B cell (primary cell): ENCODE measurements around the gene ANK2. TPM values are rescaled to one million over a fixed set of nuclear protein-coding genes. Genes with fewer than 3 reads are reported as not detected.

Experiments used
- ATAC-seq: fragments of 200-7000 bp; cut with Tn5 transposase; one replicate; pipeline ENCODE4 v1.10.0; 2021; ENCODE audit warnings: low read depth, mild to moderate bottlenecking, moderate number of reproducible peaks, moderate library complexity
- CTCF ChIA-PET: fragments of 350-600 bp; sonication (Branson Sonifier 250); formaldehyde crosslinking; loops from one replicate; lab custom pipeline; 2021; ENCODE audit warnings: antibody characterized with exemption, inconsistent platforms; lab: Charles Lee
- POLR2A ChIA-PET: fragments of 350-600 bp; sonication (Branson Sonifier 250); formaldehyde crosslinking; loops from one replicate; lab custom pipeline; 2021; ENCODE audit warnings: antibody characterized with exemption; lab: Charles Lee
- DNase-seq: peaks from one replicate; pipeline ENCODE4 v3.0.0; 2013
- H2AFZ ChIP-seq: 2 replicates; pipeline ENCODE4 v1.6.1; 2012; ENCODE audit warnings: mild to moderate bottlenecking, low read depth, low read length; ENCODE audit not compliant: insufficient read depth, poor library complexity, severe bottlenecking
- H3K27ac ChIP-seq, 2 donors: 1 replicate in 1 of 2; 2 replicates in 1 of 2; pipeline ENCODE4 v1.5.1; 2012 to 2013; ENCODE audit warnings: low read length in 2 of 2, mild to moderate bottlenecking in 2 of 2, moderate library complexity in 1 of 2
- H3K27me3 ChIP-seq, 4 experiments: fragments of 200-600 bp in 1 of 4; sonication (generic) in 1 of 4; replicated peaks in 1 of 4; 1 replicate in 2 of 4; 2 replicates in 2 of 4; pipeline versions ENCODE4 v1.6.1 to v1.7.0; 2013 to 2016; ENCODE audit warnings: low read length in 3 of 4, mild to moderate bottlenecking in 2 of 4, mixed read lengths in 1 of 4, moderate library complexity in 1 of 4; ENCODE audit not compliant: insufficient read depth in 4 of 4, control insufficient read depth in 3 of 4; ENCODE audit errors: control extremely low read depth in 1 of 4
- H3K36me3 ChIP-seq, 2 experiments: replicated peaks in 1 of 2; 1 replicate in 1 of 2; 2 replicates in 1 of 2; pipeline versions ENCODE4 v1.6.1 to v1.7.1; 2013; ENCODE audit warnings: low read length in 1 of 2; ENCODE audit not compliant: insufficient read depth in 2 of 2, control insufficient read depth in 1 of 2; ENCODE audit errors: control extremely low read depth in 1 of 2, extremely low read depth in 1 of 2
- H3K4me1 ChIP-seq, 2 donors: fragments of 200-600 bp in 1 of 2; sonication (generic) in 1 of 2; 1 replicate in 1 of 2; 2 replicates in 1 of 2; pipeline versions ENCODE4 v1.5.1 to v1.6.1; 2013 to 2017; ENCODE audit warnings: low read length in 2 of 2; ENCODE audit not compliant: control insufficient read depth in 2 of 2, insufficient read depth in 2 of 2
- H3K4me2 ChIP-seq: replicated peaks from 2 replicates; pipeline ENCODE3; 2012; ENCODE audit warnings: mild to moderate bottlenecking, low read depth, low read length; ENCODE audit not compliant: poor library complexity, severe bottlenecking
- H3K4me3 ChIP-seq, 5 experiments: fragments of 200-600 bp in 1 of 5; sonication (generic) in 1 of 5; 1 replicate in 3 of 5; 2 replicates in 2 of 5; pipeline versions ENCODE4 v1.5.1 to v1.7.0; 2011 to 2016; ENCODE audit warnings: low read length in 4 of 5, mild to moderate bottlenecking in 4 of 5, low read depth in 2 of 5, control low read depth in 1 of 5, moderate library complexity in 1 of 5; ENCODE audit not compliant: insufficient read depth in 1 of 5; ENCODE audit errors: control extremely low read depth in 1 of 5, extremely low read depth in 1 of 5
- H3K79me2 ChIP-seq: fragments of 200-600 bp; sonication (generic); one replicate; pipeline ENCODE4 v1.6.0; 2016; ENCODE audit warnings: low read length; ENCODE audit not compliant: control insufficient read depth, insufficient read depth
- H3K9ac ChIP-seq: fragments of 200-600 bp; sonication (generic); 2 replicates; pipeline ENCODE4 v1.6.1; 2017; ENCODE audit warnings: mild to moderate bottlenecking, low read length, moderate library complexity
- H3K9me3 ChIP-seq, 3 donors: one replicate each; pipeline versions ENCODE4 v1.6.1 to v1.7.1; 2013; ENCODE audit warnings: low read length in 2 of 3; ENCODE audit not compliant: control insufficient read depth in 2 of 3, insufficient read depth in 1 of 3; ENCODE audit errors: control extremely low read depth in 1 of 3
- H4K20me1 ChIP-seq: 2 replicates; pipeline ENCODE4 v1.6.0; 2012; ENCODE audit warnings: mild to moderate bottlenecking, low read length; ENCODE audit not compliant: insufficient read depth, control insufficient read depth, poor library complexity, severe bottlenecking
- H3K27ac Mint-ChIP-seq: one replicate; pipeline ENCODE4 v1.8.0; 2021; ENCODE audit warnings: mixed read lengths
- H3K27me3 Mint-ChIP-seq: one replicate; pipeline ENCODE4 v1.8.0; 2021; ENCODE audit warnings: mixed read lengths
- H3K4me1 Mint-ChIP-seq: one replicate; pipeline ENCODE4 v1.8.0; 2021; ENCODE audit warnings: mixed read lengths
- H3K4me3 Mint-ChIP-seq: one replicate; pipeline ENCODE4 v1.8.0; 2021; ENCODE audit warnings: mixed read lengths
- H3K9me3 Mint-ChIP-seq: one replicate; pipeline ENCODE4 v1.8.0; 2022; ENCODE audit warnings: mixed read lengths; ENCODE audit not compliant: insufficient read depth
- CTCF ChIP-seq: fragments of 200-600 bp; IDR thresholded peaks from one replicate; pipeline ENCODE4 v1.8.0; 2022; ENCODE audit warnings: antibody characterized with exemption, mild to moderate bottlenecking
- EZH2 ChIP-seq: IDR thresholded peaks from 2 replicates; pipeline ENCODE4 v1.6.1; 2012; ENCODE audit warnings: borderline replicate concordance, low read depth, mild to moderate bottlenecking, moderate library complexity, low read length; ENCODE audit not compliant: insufficient read depth, poor library complexity, severe bottlenecking
- WGBS: methylation state at CpG from one replicate; pipeline ENCODE4 v1.1.5; 2013; ENCODE audit warnings: missing lambda C conversion rate; ENCODE audit not compliant: insufficient coverage; 5-methylcytosine and 5-hydroxymethylcytosine counted together
- intact Hi-C: fragments of 100-400 bp; cut with micrococcal nuclease; formaldehyde crosslinking; loops from one replicate; pipeline ENCODE4 v1.10.0; 2022
- polyA plus RNA-seq: library from polyadenylated mRNA; depleted of rRNA; stranded (reverse); fragments of >200 nt; gene quantifications from 2 replicates; pipeline ENCODE4 v1.2.3, GENCODE V29; 2012
- total RNA-seq, 2 donors: library from RNA; stranded (reverse); fragments of 120-200 nt in 1 of 2; gene quantifications; 1 replicate in 1 of 2; 2 replicates in 1 of 2; pipeline versions ENCODE4 v1.2.3 to v1.2.4, GENCODE V29; 2013 to 2022

Gene ANK2
- total and polyA plus RNA-seq, 2 donors (not counting 1 experiment from before 2014, with no cell fraction given): 0.16 to 3.6 TPM

GRCh38 chr4:113394108-113394729, 344.8 kb downstream of the ANK2 start:
- intact Hi-C loops: loop anchor here (1.0 to 10.0 kb wide), 5 partner anchors 515 to 1411 kb away; no protein-coding TSS in a partner anchor
- no peaks in the 10 kb centered on the region for H3K4me1 ChIP-seq
- no peaks in the 10 kb centered on the region for H3K9me3 Mint-ChIP-seq
- ChIA-PET CTCF (interaction anchor here (0.5 to 5.3 kb wide), 36 partner anchors 9 to 1300 kb away, joined by 3 to 78 read pairs (median 4); partner anchors contain the start of gene CAMK2D), POLR2A (no interaction called here)
- H3K27me3 ChIP-seq: peaks cover 0 to under 1% (median 0%) of the 10 kb centered on the region in 4 experiments
- no peaks in the 10 kb centered on the region for H3K79me2 ChIP-seq
- no peak overlapping the region for H3K27ac ChIP-seq
- H3K36me3 ChIP-seq: no peaks in the 10 kb centered on the region
- H3K4me3 ChIP-seq: no peak overlapping the region
- no peaks in the 10 kb centered on the region for H3K27me3 Mint-ChIP-seq
- no peaks in the 10 kb centered on the region for H3K9me3 ChIP-seq
- no peak overlapping the region for H2AFZ ChIP-seq
- no peaks in the 10 kb centered on the region for H4K20me1 ChIP-seq
- H3K27ac Mint-ChIP-seq: no peak overlapping the region
- no CpG with 5 or more reads among the region's 3 CpGs for WGBS
- ATAC-seq (no peak), DNase-seq (no peak)
- no peak for TF ChIP-seq EZH2
- TF ChIP-seq CTCF: no peak
- no peak overlapping the region for H3K9ac ChIP-seq
- H3K4me1 Mint-ChIP-seq: peaks cover 2% of the 10 kb centered on the region
- H3K4me2 ChIP-seq: no peak overlapping the region
- H3K4me3 Mint-ChIP-seq: no peak overlapping the region
